B cell (primary cell): Measurements from ENCODE around the gene GPR3. TPM values are rescaled to one million over a fixed set of nuclear protein-coding genes. Genes with fewer than 3 reads are reported as not detected.

ENCODE experiments used
- ATAC-seq: fragments of 200-7000 bp; cut with Tn5 transposase; one replicate; pipeline ENCODE4 v1.10.0; 2021; ENCODE audit warnings: low read depth, mild to moderate bottlenecking, moderate number of reproducible peaks, moderate library complexity
- CTCF ChIA-PET: fragments of 350-600 bp; sonication (Branson Sonifier 250); formaldehyde crosslinking; loops from one replicate; lab custom pipeline; 2021; ENCODE audit warnings: antibody characterized with exemption, inconsistent platforms; lab: Charles Lee
- POLR2A ChIA-PET: fragments of 350-600 bp; sonication (Branson Sonifier 250); formaldehyde crosslinking; loops from one replicate; lab custom pipeline; 2021; ENCODE audit warnings: antibody characterized with exemption; lab: Charles Lee
- DNase-seq: peaks from one replicate; pipeline ENCODE4 v3.0.0; 2013
- H2AFZ ChIP-seq: 2 replicates; pipeline ENCODE4 v1.6.1; 2012; ENCODE audit warnings: mild to moderate bottlenecking, low read depth, low read length; ENCODE audit not compliant: insufficient read depth, poor library complexity, severe bottlenecking
- H3K27ac ChIP-seq, 2 donors: 1 replicate in 1 of 2; 2 replicates in 1 of 2; pipeline ENCODE4 v1.5.1; 2012 to 2013; ENCODE audit warnings: low read length in 2 of 2, mild to moderate bottlenecking in 2 of 2, moderate library complexity in 1 of 2
- H3K27me3 ChIP-seq, 4 experiments: fragments of 200-600 bp in 1 of 4; sonication (generic) in 1 of 4; replicated peaks in 1 of 4; 1 replicate in 2 of 4; 2 replicates in 2 of 4; pipeline versions ENCODE4 v1.6.1 to v1.7.0; 2013 to 2016; ENCODE audit warnings: low read length in 3 of 4, mild to moderate bottlenecking in 2 of 4, mixed read lengths in 1 of 4, moderate library complexity in 1 of 4; ENCODE audit not compliant: insufficient read depth in 4 of 4, control insufficient read depth in 3 of 4; ENCODE audit errors: control extremely low read depth in 1 of 4
- H3K36me3 ChIP-seq, 2 experiments: replicated peaks in 1 of 2; 1 replicate in 1 of 2; 2 replicates in 1 of 2; pipeline versions ENCODE4 v1.6.1 to v1.7.1; 2013; ENCODE audit warnings: low read length in 1 of 2; ENCODE audit not compliant: insufficient read depth in 2 of 2, control insufficient read depth in 1 of 2; ENCODE audit errors: control extremely low read depth in 1 of 2, extremely low read depth in 1 of 2
- H3K4me1 ChIP-seq, 2 donors: fragments of 200-600 bp in 1 of 2; sonication (generic) in 1 of 2; 1 replicate in 1 of 2; 2 replicates in 1 of 2; pipeline versions ENCODE4 v1.5.1 to v1.6.1; 2013 to 2017; ENCODE audit warnings: low read length in 2 of 2; ENCODE audit not compliant: control insufficient read depth in 2 of 2, insufficient read depth in 2 of 2
- H3K4me2 ChIP-seq: replicated peaks from 2 replicates; pipeline ENCODE3; 2012; ENCODE audit warnings: mild to moderate bottlenecking, low read depth, low read length; ENCODE audit not compliant: poor library complexity, severe bottlenecking
- H3K4me3 ChIP-seq, 5 experiments: fragments of 200-600 bp in 1 of 5; sonication (generic) in 1 of 5; 1 replicate in 3 of 5; 2 replicates in 2 of 5; pipeline versions ENCODE4 v1.5.1 to v1.7.0; 2011 to 2016; ENCODE audit warnings: low read length in 4 of 5, mild to moderate bottlenecking in 4 of 5, low read depth in 2 of 5, control low read depth in 1 of 5, moderate library complexity in 1 of 5; ENCODE audit not compliant: insufficient read depth in 1 of 5; ENCODE audit errors: control extremely low read depth in 1 of 5, extremely low read depth in 1 of 5
- H3K79me2 ChIP-seq: fragments of 200-600 bp; sonication (generic); one replicate; pipeline ENCODE4 v1.6.0; 2016; ENCODE audit warnings: low read length; ENCODE audit not compliant: control insufficient read depth, insufficient read depth
- H3K9ac ChIP-seq: fragments of 200-600 bp; sonication (generic); 2 replicates; pipeline ENCODE4 v1.6.1; 2017; ENCODE audit warnings: mild to moderate bottlenecking, low read length, moderate library complexity
- H3K9me3 ChIP-seq, 3 donors: one replicate each; pipeline versions ENCODE4 v1.6.1 to v1.7.1; 2013; ENCODE audit warnings: low read length in 2 of 3; ENCODE audit not compliant: control insufficient read depth in 2 of 3, insufficient read depth in 1 of 3; ENCODE audit errors: control extremely low read depth in 1 of 3
- H4K20me1 ChIP-seq: 2 replicates; pipeline ENCODE4 v1.6.0; 2012; ENCODE audit warnings: mild to moderate bottlenecking, low read length; ENCODE audit not compliant: insufficient read depth, control insufficient read depth, poor library complexity, severe bottlenecking
- H3K27ac Mint-ChIP-seq: one replicate; pipeline ENCODE4 v1.8.0; 2021; ENCODE audit warnings: mixed read lengths
- H3K27me3 Mint-ChIP-seq: one replicate; pipeline ENCODE4 v1.8.0; 2021; ENCODE audit warnings: mixed read lengths
- H3K4me1 Mint-ChIP-seq: one replicate; pipeline ENCODE4 v1.8.0; 2021; ENCODE audit warnings: mixed read lengths
- H3K4me3 Mint-ChIP-seq: one replicate; pipeline ENCODE4 v1.8.0; 2021; ENCODE audit warnings: mixed read lengths
- H3K9me3 Mint-ChIP-seq: one replicate; pipeline ENCODE4 v1.8.0; 2022; ENCODE audit warnings: mixed read lengths; ENCODE audit not compliant: insufficient read depth
- EZH2 ChIP-seq: IDR thresholded peaks from 2 replicates; pipeline ENCODE4 v1.6.1; 2012; ENCODE audit warnings: borderline replicate concordance, low read depth, mild to moderate bottlenecking, moderate library complexity, low read length; ENCODE audit not compliant: insufficient read depth, poor library complexity, severe bottlenecking
- WGBS: methylation state at CpG from one replicate; pipeline ENCODE4 v1.1.5; 2013; ENCODE audit warnings: missing lambda C conversion rate; ENCODE audit not compliant: insufficient coverage; 5-methylcytosine and 5-hydroxymethylcytosine counted together
- intact Hi-C: fragments of 100-400 bp; cut with micrococcal nuclease; formaldehyde crosslinking; loops from one replicate; pipeline ENCODE4 v1.10.0; 2022
- polyA plus RNA-seq: library from polyadenylated mRNA; depleted of rRNA; stranded (reverse); fragments of >200 nt; gene quantifications from 2 replicates; pipeline ENCODE4 v1.2.3, GENCODE V29; 2012
- total RNA-seq, 2 donors: library from RNA; stranded (reverse); fragments of 120-200 nt in 1 of 2; gene quantifications; 1 replicate in 1 of 2; 2 replicates in 1 of 2; pipeline versions ENCODE4 v1.2.3 to v1.2.4, GENCODE V29; 2013 to 2022
- TF ChIP-seq, protein P1 (sequence below): fragments of 200-600 bp; IDR thresholded peaks from one replicate; pipeline ENCODE4 v1.8.0; 2022; ENCODE audit warnings: antibody characterized with exemption, mild to moderate bottlenecking

Gene GPR3
- total and polyA plus RNA-seq, 2 donors (not counting 1 experiment from before 2014, with no cell fraction given): 3.3 TPM; not detected in 1

DNA sequence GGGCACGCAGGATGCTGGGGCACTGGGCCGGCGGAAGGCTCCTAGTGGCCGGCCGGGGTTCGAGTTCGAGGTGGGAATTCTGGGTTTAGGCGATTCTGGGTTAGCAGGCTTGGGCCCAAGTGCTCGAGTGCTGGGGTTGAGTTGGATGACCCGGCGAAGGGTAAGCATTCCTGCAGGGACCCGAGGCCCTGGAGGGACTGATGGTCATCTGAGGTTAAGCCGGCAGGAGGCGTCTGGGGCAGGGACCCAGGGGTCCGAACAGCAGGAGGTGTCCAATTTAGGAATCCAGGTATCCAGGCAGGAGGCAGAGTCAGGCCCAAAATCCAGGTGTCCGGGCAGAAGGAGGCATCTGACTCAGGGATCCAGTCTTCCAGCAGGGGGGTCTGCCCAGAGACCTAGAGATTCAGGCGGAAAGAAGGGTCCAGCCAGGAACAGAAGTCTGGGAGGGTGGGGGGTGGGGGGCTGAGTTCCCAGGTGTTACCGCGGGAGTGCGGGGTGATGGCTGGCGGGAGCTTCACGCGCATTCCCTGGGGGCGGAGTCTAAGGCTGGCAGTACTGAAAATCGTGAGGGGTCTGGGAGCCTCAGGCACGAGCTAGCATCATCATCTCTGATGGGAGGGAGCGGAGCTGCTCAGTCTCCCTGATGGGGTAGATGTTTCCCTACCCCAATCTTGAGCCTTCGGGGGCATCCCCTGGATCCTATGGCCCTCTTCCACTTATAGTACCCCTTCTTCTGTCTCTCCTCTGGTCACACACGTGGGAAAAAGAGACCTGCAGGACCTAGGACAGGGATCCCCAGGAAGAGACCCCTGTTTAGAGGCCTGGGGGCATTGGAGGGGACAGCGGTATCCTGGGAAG is 585 bp downstream of the GPR3 start:
- Mint-ChIP-seq H3K9me3 (no peaks in the 10 kb centered on the region), H3K27ac (peak overlapping the region; percentile 26), H3K4me3 (peak overlapping the region; percentile 75), H3K4me1 (peaks cover 22% of the 10 kb centered on the region), H3K27me3 (peaks cover 3% of the 10 kb centered on the region)
- Histone ChIP-seq H2AFZ (peak overlapping the region; percentile 75), H3K4me3 (peak overlapping the region in 4 of 5 experiments; percentile 34 to 60 (median 56)), H3K9me3 (no peaks in the 10 kb centered on the region), H4K20me1 (no peaks in the 10 kb centered on the region), H3K27ac (peak overlapping the region in 1 of 2 donors; percentile 50), H3K36me3 (no peaks in the 10 kb centered on the region), H3K4me2 (peak overlapping the region; percentile 96), H3K9ac (peak overlapping the region; percentile 68), H3K27me3 (no peaks in the 10 kb centered on the region), H3K79me2 (no peaks in the 10 kb centered on the region), H3K4me1 (peaks cover 12 to 24% of the 10 kb centered on the region in 2 donors)
- 26% methylated on average over 20 of the region's 30 CpGs for WGBS
- no peak for TF ChIP-seq EZH2
- TF ChIP-seq, protein P1, sequence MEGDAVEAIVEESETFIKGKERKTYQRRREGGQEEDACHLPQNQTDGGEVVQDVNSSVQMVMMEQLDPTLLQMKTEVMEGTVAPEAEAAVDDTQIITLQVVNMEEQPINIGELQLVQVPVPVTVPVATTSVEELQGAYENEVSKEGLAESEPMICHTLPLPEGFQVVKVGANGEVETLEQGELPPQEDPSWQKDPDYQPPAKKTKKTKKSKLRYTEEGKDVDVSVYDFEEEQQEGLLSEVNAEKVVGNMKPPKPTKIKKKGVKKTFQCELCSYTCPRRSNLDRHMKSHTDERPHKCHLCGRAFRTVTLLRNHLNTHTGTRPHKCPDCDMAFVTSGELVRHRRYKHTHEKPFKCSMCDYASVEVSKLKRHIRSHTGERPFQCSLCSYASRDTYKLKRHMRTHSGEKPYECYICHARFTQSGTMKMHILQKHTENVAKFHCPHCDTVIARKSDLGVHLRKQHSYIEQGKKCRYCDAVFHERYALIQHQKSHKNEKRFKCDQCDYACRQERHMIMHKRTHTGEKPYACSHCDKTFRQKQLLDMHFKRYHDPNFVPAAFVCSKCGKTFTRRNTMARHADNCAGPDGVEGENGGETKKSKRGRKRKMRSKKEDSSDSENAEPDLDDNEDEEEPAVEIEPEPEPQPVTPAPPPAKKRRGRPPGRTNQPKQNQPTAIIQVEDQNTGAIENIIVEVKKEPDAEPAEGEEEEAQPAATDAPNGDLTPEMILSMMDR: no peak
- POLR2A ChIA-PET: no interaction called here
- CTCF ChIA-PET: interaction anchor here (0.7 to 7.8 kb wide), 5 partner anchors 36 to 291 kb away, joined by 3 to 402 read pairs (median 6); partner anchors contain the start of gene AHDC1
- DNase-seq (peak; percentile 40), ATAC-seq (no peak)
- intact Hi-C loops: loop anchor here (1.0 to 10.0 kb wide), 4 partner anchors 158 to 294 kb away; partner anchors contain the start of genes AHDC1 and WDTC1
